Neuronal stem cell (in vitro differentiated cells): ENCODE data around the gene BUB3.
A peak's percentile ranks its signal among the peaks of the same experiment; 100 is the strongest.

Source experiments
- DNase-seq: peaks from one replicate; pipeline ENCODE4 v3.0.0-alpha.2; 2013; ENCODE audit warnings: low spot score
- H2AFZ ChIP-seq: one replicate; pipeline ENCODE4 v1.6.1; 2013; ENCODE audit warnings: mild to moderate bottlenecking, low read length, inconsistent platforms
- H2AK5ac ChIP-seq: 2 replicates; pipeline ENCODE4 v1.6.1; 2013; ENCODE audit warnings: low read depth, mild to moderate bottlenecking, inconsistent platforms, low read length, moderate library complexity, mixed read lengths
- H2BK120ac ChIP-seq: 2 replicates; pipeline ENCODE4 v1.6.1; 2013; ENCODE audit warnings: low read depth, mild to moderate bottlenecking, inconsistent platforms, low read length, moderate library complexity, mixed read lengths
- H2BK12ac ChIP-seq: one replicate; pipeline ENCODE4 v1.6.1; 2013; ENCODE audit warnings: low read length, inconsistent platforms
- H2BK15ac ChIP-seq: 2 replicates; pipeline ENCODE4 v1.6.1; 2013; ENCODE audit warnings: mild to moderate bottlenecking, low read length, inconsistent platforms, mixed read lengths
- H2BK5ac ChIP-seq: one replicate; pipeline ENCODE4 v1.6.1; 2013; ENCODE audit warnings: inconsistent platforms, mild to moderate bottlenecking, low read length, moderate library complexity
- H3K14ac ChIP-seq: one replicate; pipeline ENCODE4 v1.6.1; 2013; ENCODE audit warnings: low read length, inconsistent platforms
- H3K18ac ChIP-seq: 2 replicates; pipeline ENCODE4 v1.6.1; 2013; ENCODE audit warnings: low read length, inconsistent platforms
- H3K23ac ChIP-seq: 2 replicates; pipeline ENCODE4 v1.6.1; 2013; ENCODE audit warnings: low read depth, mild to moderate bottlenecking, mixed read lengths, low read length, inconsistent platforms; ENCODE audit not compliant: poor library complexity
- H3K27ac ChIP-seq: replicated peaks from 3 replicates; pipeline ENCODE4 v1.5.1; 2013; ENCODE audit warnings: low read length, inconsistent platforms
- H3K27me3 ChIP-seq, 3 experiments: 2 replicates each; pipeline ENCODE4 v1.6.1; 2013; ENCODE audit warnings: low read length in 3 of 3, mild to moderate bottlenecking in 2 of 3, inconsistent platforms in 1 of 3, low read depth in 1 of 3, mixed read lengths in 1 of 3, moderate library complexity in 1 of 3; ENCODE audit not compliant: control insufficient read depth in 3 of 3, insufficient read depth in 3 of 3
- H3K36me3 ChIP-seq, 2 donors: replicated peaks in 1 of 2; 2 replicates each; pipeline ENCODE4 v1.6.1; 2013; ENCODE audit warnings: low read length in 2 of 2; ENCODE audit not compliant: control insufficient read depth in 2 of 2, insufficient read depth in 2 of 2
- H3K4ac ChIP-seq: 2 replicates; pipeline ENCODE4 v1.6.1; 2013; ENCODE audit warnings: inconsistent platforms, mild to moderate bottlenecking, low read length, moderate library complexity
- H3K4me1 ChIP-seq, 2 donors: 1 replicate in 1 of 2; 2 replicates in 1 of 2; pipeline ENCODE4 v1.6.1; 2013; ENCODE audit warnings: low read length in 2 of 2, low read depth in 1 of 2; ENCODE audit not compliant: control insufficient read depth in 2 of 2, insufficient read depth in 1 of 2
- H3K4me2 ChIP-seq: one replicate; pipeline ENCODE4 v1.6.1; 2013; ENCODE audit warnings: mild to moderate bottlenecking, low read length, inconsistent platforms; ENCODE audit not compliant: insufficient read depth, poor library complexity, severe bottlenecking
- H3K4me3 ChIP-seq, 2 donors: 2 replicates each; pipeline ENCODE4 v1.5.1; 2013; ENCODE audit warnings: low read length in 2 of 2, mild to moderate bottlenecking in 2 of 2, inconsistent platforms in 1 of 2, moderate library complexity in 1 of 2
- H3K79me1 ChIP-seq: one replicate; pipeline ENCODE4 v1.6.1; 2013; ENCODE audit warnings: low read depth, mild to moderate bottlenecking, inconsistent platforms, low read length, moderate library complexity
- H3K9ac ChIP-seq: one replicate; pipeline ENCODE4 v1.6.1; 2013; ENCODE audit warnings: mild to moderate bottlenecking, low read depth, low read length, inconsistent platforms; ENCODE audit not compliant: poor library complexity
- H3K9me3 ChIP-seq, 2 donors: replicated peaks in 1 of 2; 2 replicates each; pipeline versions ENCODE3 to v1.6.1; 2013; ENCODE audit warnings: low read length in 2 of 2, mild to moderate bottlenecking in 2 of 2, inconsistent platforms in 1 of 2, low read depth in 1 of 2, mixed read lengths in 1 of 2, moderate library complexity in 1 of 2; ENCODE audit not compliant: control insufficient read depth in 2 of 2, insufficient read depth in 1 of 2
- H4K8ac ChIP-seq: one replicate; pipeline ENCODE4 v1.6.1; 2013; ENCODE audit warnings: low read depth, mild to moderate bottlenecking, inconsistent platforms, low read length, moderate library complexity
- H4K91ac ChIP-seq: one replicate; pipeline ENCODE4 v1.6.1; 2013; ENCODE audit warnings: low read length, low read depth, mild to moderate bottlenecking, inconsistent platforms; ENCODE audit not compliant: poor library complexity
- WGBS, 2 donors: extraction: QIAGEN DNeasy Blood & Tissue Kit; methylation state at CpG; one replicate each; pipeline ENCODE4 v1.1.7; 2013; ENCODE audit warnings: missing lambda C conversion rate in 2 of 2, mixed read lengths in 1 of 2; ENCODE audit not compliant: insufficient read length in 2 of 2, insufficient replicate concordance in 1 of 2; ENCODE audit errors: extremely low coverage in 2 of 2; 5-methylcytosine and 5-hydroxymethylcytosine counted together

BUB3 gene

DNA sequence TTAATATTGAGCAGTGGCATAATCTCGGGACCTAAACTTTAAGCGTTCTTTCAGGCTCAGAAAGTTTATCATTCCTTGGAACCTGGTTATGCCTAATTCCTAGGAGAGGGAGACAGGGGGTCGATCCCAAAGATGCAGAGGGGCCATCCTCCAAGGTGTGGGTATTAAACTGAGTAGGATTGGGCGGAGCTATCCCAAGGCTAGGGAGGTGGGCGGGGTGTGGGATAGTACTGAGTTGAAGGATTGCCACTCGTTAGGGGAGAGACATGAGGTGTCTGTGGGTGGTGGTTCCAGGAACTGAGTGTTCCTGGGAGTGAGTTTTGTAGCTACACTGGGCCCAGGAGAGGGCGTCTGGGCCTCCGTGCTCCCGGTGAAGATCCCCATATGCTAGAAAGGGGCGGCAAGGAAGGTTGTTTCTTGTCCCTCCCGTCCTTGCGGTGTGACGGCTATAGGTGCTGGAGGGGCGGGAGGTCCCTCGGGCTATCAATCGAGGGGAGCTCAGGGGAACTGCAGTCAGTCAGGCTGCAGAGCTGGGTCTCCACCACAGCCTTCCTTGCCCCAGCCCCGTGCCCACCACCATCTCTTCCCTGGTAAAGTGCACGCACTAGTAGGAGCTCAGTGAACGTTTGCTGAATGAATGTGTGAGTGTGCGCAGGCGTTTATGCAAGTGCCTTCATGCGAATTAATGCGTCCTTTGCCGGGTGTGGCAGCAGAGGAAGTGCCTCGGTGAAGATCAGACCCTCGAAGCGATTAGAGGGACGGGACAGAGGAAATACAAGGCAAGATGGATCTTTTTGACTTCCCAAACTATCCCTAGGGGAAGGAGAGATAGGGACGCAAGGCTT lies 9.3 kb upstream of the BUB3 start:
- Histone ChIP-seq H3K4me3 (no peak overlapping the region), H3K18ac (peak overlapping the region; percentile 31), H3K79me1 (peaks cover 2% of the 10 kb centered on the region), H3K9me3 (peaks cover 0 to 4% of the 10 kb centered on the region in 2 donors), H2BK12ac (no peak overlapping the region), H3K4me2 (no peak overlapping the region), H3K4ac (no peak overlapping the region), H4K8ac (no peak overlapping the region), H3K27ac (no peak overlapping the region), H2AFZ (no peak overlapping the region), H3K14ac (no peak overlapping the region), H3K4me1 (peaks cover 0 to 12% of the 10 kb centered on the region in 2 donors), H2AK5ac (no peak overlapping the region), H4K91ac (no peak overlapping the region), H3K36me3 (no peaks in the 10 kb centered on the region), H2BK15ac (no peak overlapping the region), H3K27me3 (peaks cover 77 to 100% (median 100%) of the 10 kb centered on the region in 3 experiments), H3K23ac (no peak overlapping the region), H2BK120ac (no peak overlapping the region), H3K9ac (no peak overlapping the region), H2BK5ac (no peak overlapping the region)
- no CpG with 5 or more reads among the region's 29 CpGs for WGBS, 2 donors
- peak; percentile 26 for DNase-seq

DNA sequence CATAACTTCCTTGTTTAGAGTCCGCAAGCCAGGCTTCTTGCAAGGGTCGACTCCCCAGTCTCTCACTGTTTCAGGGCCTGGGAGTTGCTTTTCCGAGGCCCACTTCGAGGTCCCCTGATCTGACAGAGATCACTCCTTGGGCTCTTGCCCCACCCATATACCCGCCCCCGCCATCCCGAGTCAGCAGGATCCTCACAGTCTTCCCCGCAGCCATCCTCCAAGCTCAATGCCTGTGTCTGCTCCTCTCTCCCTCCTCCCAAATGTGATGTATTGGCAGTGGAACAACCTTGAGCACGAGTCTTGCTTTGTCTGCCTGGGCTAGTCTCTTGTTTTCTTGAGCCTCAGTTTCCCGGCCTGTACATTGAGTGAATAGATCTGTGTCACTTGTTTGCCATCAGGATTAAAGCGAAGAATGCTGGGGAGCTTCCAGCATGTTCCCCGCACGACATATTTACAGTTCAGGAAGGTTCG lies 8.6 kb upstream of the BUB3 start:
- Histone ChIP-seq H3K79me1 (peaks cover 2% of the 10 kb centered on the region), H3K27ac (no peak overlapping the region), H2BK5ac (no peak overlapping the region), H2BK120ac (no peak overlapping the region), H4K8ac (no peak overlapping the region), H2BK15ac (no peak overlapping the region), H3K4me1 (peaks cover 2 to 11% of the 10 kb centered on the region in 2 donors), H3K4ac (no peak overlapping the region), H3K27me3 (peaks cover 81 to 100% (median 100%) of the 10 kb centered on the region in 3 experiments), H3K36me3 (no peaks in the 10 kb centered on the region), H3K4me2 (no peak overlapping the region), H2BK12ac (no peak overlapping the region), H4K91ac (no peak overlapping the region), H3K9me3 (peaks cover 0 to 4% of the 10 kb centered on the region in 2 donors), H3K18ac (no peak overlapping the region), H2AK5ac (peak overlapping the region; percentile 88), H3K23ac (no peak overlapping the region), H3K4me3 (no peak overlapping the region), H3K14ac (no peak overlapping the region), H3K9ac (no peak overlapping the region), H2AFZ (peak overlapping the region; percentile 48)
- no CpG with 5 or more reads among the region's 14 CpGs for WGBS, 2 donors
- peak; percentile 12 for DNase-seq

DNA sequence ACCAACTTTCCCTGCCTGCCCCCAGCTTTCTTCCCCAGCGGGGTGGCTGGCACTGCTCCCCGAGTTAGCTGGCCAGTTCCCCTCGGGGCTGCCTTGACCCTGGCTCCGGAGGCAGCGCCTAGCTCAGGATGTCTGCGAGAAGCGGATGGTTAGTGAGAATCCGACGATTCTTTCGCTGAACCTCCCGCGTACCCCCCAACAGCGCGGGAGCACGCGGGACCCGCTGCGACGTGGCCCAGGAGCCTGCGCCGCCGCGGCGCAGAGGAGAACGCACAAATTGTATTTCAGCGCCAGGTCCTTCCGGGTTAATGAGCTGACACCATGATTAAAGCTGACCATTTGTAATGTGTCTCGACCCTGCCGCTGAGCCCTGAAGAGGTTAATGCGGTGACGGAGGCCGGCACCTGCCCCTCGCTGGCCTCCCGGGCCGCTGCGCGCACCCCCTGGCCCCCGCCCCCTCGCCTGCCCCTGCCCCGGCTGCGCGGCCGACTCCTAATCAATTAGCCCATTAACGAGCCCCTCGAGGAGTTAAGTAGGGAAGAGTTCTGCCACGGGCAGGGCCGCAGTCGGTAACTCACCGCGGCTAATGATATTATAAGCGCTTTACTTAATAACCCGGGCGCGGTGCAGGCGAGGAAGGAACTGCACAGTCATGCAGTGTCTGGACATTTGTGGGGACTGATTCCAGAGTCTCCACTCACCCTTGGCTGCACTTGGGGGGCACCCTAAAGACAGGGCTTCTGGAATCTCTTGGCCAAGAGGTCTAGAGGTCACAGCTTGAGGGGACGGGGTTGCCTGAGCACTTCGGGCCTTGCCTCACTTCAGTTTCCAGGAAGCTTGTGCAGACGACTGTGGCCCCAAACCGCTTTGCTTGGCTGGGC lies 7.9 kb upstream of the BUB3 start:
- Histone ChIP-seq H3K18ac (peak overlapping the region; percentile 60), H3K27ac (no peak overlapping the region), H3K9ac (no peak overlapping the region), H3K27me3 (peaks cover 83 to 100% (median 100%) of the 10 kb centered on the region in 3 experiments), H3K4ac (no peak overlapping the region), H4K91ac (no peak overlapping the region), H3K79me1 (peaks cover 2% of the 10 kb centered on the region), H3K9me3 (peaks cover 0 to 2% of the 10 kb centered on the region in 2 donors), H2AK5ac (peak overlapping the region; percentile 88), H3K4me2 (peak overlapping the region; percentile 15), H4K8ac (no peak overlapping the region), H2AFZ (peak overlapping the region; percentile 48), H3K14ac (no peak overlapping the region), H2BK120ac (no peak overlapping the region), H2BK5ac (no peak overlapping the region), H2BK15ac (no peak overlapping the region), H2BK12ac (no peak overlapping the region), H3K23ac (peak overlapping the region; percentile 4), H3K4me1 (peaks cover 7 to 16% of the 10 kb centered on the region in 2 donors), H3K36me3 (no peaks in the 10 kb centered on the region), H3K4me3 (no peak overlapping the region)
- WGBS, 2 donors = no CpG with 5 or more reads among the region's 59 CpGs
- DNase-seq = peak; percentile 33
